ENCODE measurements around the gene B4GALT1. TPM values are rescaled to one million over a fixed set of nuclear protein-coding genes. Genes with fewer than 3 reads are reported as not detected.

The B4GALT1 gene
- total RNA-seq, 1 experiment from 2014 or later = 31.4 TPM

- no peak for ATAC-seq
- Histone ChIP-seq H3K9ac (ENCODE audit: low read length) (no peak overlapping the region), H3K9me3 (ENCODE audit: control insufficient read depth in 1 of 2, insufficient read depth in 1 of 2, low read depth in 1 of 2, low read length in 2 of 2) (no peaks in the 10 kb centered on the region), H3K27me3 (ENCODE audit: insufficient read depth, low read length) (no peaks in the 10 kb centered on the region), H4K20me1 (ENCODE audit: insufficient read depth) (no peaks in the 10 kb centered on the region), H3K36me3 (ENCODE audit: control insufficient read depth in 1 of 2, insufficient read depth in 2 of 2, low read length in 2 of 2) (no peaks in the 10 kb centered on the region), H3K9me2 (ENCODE audit: insufficient read depth) (no peaks in the 10 kb centered on the region), H3K27ac (ENCODE audit: low read depth, low read length) (no peak overlapping the region), H3K4me3 (replicated peaks in 1 of 2; ENCODE audit: low read depth in 1 of 2, low read length in 2 of 2) (no peak overlapping the region), H3K79me2 (ENCODE audit: insufficient read depth, low read length) (no peaks in the 10 kb centered on the region), H3K4me2 (ENCODE audit: low read length) (no peak overlapping the region), H2AFZ (ENCODE audit: low read depth, low read length, poor library complexity, severe bottlenecking) (no peak overlapping the region), H3K4me1 (ENCODE audit: control insufficient read depth in 1 of 2, insufficient read depth in 2 of 2, low read length in 2 of 2) (peaks cover 0 to 4% of the 10 kb centered on the region in 2 experiments; a peak in 1 of 4 replicates)
- POLR2A ChIA-PET = interaction anchor here (1.2 kb wide), 1 partner anchor 31 kb away, joined by 3 read pairs; no protein-coding TSS in a partner anchor
- BruUV-seq (replicated peaks) = no TSS peak
- no peak for DNase-seq (ENCODE audit: low read depth, low spot score)
- intact Hi-C loops (cut with micrococcal nuclease) = no loop called here
- RAD21 ChIA-PET (ENCODE audit: low non-redundant PET in 1 of 2, low total read pairs in 2 of 2, uncharacterized antibody in 2 of 2, unreplicated experiment in 2 of 2) = no interaction called here
- CTCF ChIA-PET = no interaction called here
- TF ChIP-seq EZH2 (IDR thresholded peaks at IDR 0.05) (no peak), POLR2AphosphoS5 (IDR thresholded peaks at IDR 0.05; ENCODE audit: low read depth, low read length) (no peak), ZFX (IDR thresholded peaks at IDR 0.05) (no peak), FOSL1 (IDR thresholded peaks at IDR 0.05; ENCODE audit: low read depth) (no peak), CEBPB (IDR thresholded peaks at IDR 0.05; ENCODE audit: low read depth) (no peak), ZNF274 (IDR thresholded peaks at IDR 0.05; ENCODE audit: low read depth, low read length) (no peak), SIN3A (IDR thresholded peaks at IDR 0.05; ENCODE audit: low read depth) (no peak), POLR2A (IDR thresholded peaks at IDR 0.05; ENCODE audit: borderline replicate concordance, extremely low read depth, insufficient read depth, insufficient read length) (no peak), EGR1 (IDR thresholded peaks at IDR 0.05; ENCODE audit: low read depth) (no peak), RAD21 (IDR thresholded peaks at IDR 0.05; ENCODE audit: low read depth) (no peak), ATF3 (IDR thresholded peaks at IDR 0.05) (no peak), YY1 (IDR thresholded peaks at IDR 0.05; ENCODE audit: extremely low read depth, insufficient replicate concordance, low read depth, low read length) (no peak), REST (IDR thresholded peaks at IDR 0.05; ENCODE audit: low read depth) (no peak)
- TF ChIP-seq, protein P1, sequence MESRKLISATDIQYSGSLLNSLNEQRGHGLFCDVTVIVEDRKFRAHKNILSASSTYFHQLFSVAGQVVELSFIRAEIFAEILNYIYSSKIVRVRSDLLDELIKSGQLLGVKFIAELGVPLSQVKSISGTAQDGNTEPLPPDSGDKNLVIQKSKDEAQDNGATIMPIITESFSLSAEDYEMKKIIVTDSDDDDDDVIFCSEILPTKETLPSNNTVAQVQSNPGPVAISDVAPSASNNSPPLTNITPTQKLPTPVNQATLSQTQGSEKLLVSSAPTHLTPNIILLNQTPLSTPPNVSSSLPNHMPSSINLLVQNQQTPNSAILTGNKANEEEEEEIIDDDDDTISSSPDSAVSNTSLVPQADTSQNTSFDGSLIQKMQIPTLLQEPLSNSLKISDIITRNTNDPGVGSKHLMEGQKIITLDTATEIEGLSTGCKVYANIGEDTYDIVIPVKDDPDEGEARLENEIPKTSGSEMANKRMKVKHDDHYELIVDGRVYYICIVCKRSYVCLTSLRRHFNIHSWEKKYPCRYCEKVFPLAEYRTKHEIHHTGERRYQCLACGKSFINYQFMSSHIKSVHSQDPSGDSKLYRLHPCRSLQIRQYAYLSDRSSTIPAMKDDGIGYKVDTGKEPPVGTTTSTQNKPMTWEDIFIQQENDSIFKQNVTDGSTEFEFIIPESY (IDR thresholded peaks at IDR 0.05; ENCODE audit: extremely low read depth, insufficient replicate concordance, low read length) = no peak
- TF ChIP-seq, protein P2, sequence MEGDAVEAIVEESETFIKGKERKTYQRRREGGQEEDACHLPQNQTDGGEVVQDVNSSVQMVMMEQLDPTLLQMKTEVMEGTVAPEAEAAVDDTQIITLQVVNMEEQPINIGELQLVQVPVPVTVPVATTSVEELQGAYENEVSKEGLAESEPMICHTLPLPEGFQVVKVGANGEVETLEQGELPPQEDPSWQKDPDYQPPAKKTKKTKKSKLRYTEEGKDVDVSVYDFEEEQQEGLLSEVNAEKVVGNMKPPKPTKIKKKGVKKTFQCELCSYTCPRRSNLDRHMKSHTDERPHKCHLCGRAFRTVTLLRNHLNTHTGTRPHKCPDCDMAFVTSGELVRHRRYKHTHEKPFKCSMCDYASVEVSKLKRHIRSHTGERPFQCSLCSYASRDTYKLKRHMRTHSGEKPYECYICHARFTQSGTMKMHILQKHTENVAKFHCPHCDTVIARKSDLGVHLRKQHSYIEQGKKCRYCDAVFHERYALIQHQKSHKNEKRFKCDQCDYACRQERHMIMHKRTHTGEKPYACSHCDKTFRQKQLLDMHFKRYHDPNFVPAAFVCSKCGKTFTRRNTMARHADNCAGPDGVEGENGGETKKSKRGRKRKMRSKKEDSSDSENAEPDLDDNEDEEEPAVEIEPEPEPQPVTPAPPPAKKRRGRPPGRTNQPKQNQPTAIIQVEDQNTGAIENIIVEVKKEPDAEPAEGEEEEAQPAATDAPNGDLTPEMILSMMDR (IDR thresholded peaks at IDR 0.05 in 2 of 3, conservative IDR thresholded peaks at IDR 0.05 in 1 of 3; ENCODE audit: borderline replicate concordance in 1 of 3, insufficient read depth in 1 of 3, low read depth in 2 of 3, low read length in 2 of 3) = no peak
These were observed 58.7 kb downstream of the B4GALT1 start for GRCh38 chr9:33108472-33108871.

Data from HCT116 (cell line).